ENCODE measurements around the gene ZC3H12D.
"Not testable (repeated sequence)": the region's sequence is repeated elsewhere in the genome, so short reads cannot be mapped to it uniquely, and the experiment has no call there.

ZC3H12D gene

GRCh38 chr6:149484733-149485700 is at the start of gene ZC3H12D:
Gene ZC3H12D (minus strand): TSS chr6:149485014. CDS start chr6:149474543, 10,471 bp downstream.
- DNase-seq (ENCODE audit: low spot score): peak; percentile 26

- DNase-seq (ENCODE audit: low spot score): no peak
Observed at GRCh38 chr6:149529650-149530049, 44.8 kb upstream of the ZC3H12D start.

- no peak for DNase-seq (ENCODE audit: low spot score)
Observed at GRCh38 chr6:149515494-149515893, 30.7 kb upstream of the ZC3H12D start.

- no peak for DNase-seq (ENCODE audit: low spot score)
Observed at GRCh38 chr6:149513915-149514314, 29.1 kb upstream of the ZC3H12D start.

GRCh38 chr6:149510793-149511512 is 26.1 kb upstream of the ZC3H12D start:
- DNase-seq (ENCODE audit: low spot score): no peak

GRCh38 chr6:149508485-149508884 is 23.7 kb upstream of the ZC3H12D start:
- no peak for DNase-seq (ENCODE audit: low spot score)

- DNase-seq (ENCODE audit: low spot score): no peak
Observed at GRCh38 chr6:149503872-149504271, 19.1 kb upstream of the ZC3H12D start.

- DNase-seq (ENCODE audit: low spot score): no peak
Observed at GRCh38 chr6:149503276-149503675, 18.5 kb upstream of the ZC3H12D start.

- DNase-seq (ENCODE audit: low spot score): no peak
Observed at GRCh38 chr6:149501768-149502167, 17.0 kb upstream of the ZC3H12D start.

- DNase-seq (ENCODE audit: low spot score): no peak
Observed at GRCh38 chr6:149501201-149501600, 16.4 kb upstream of the ZC3H12D start.

- DNase-seq (ENCODE audit: low spot score): no peak
Observed at GRCh38 chr6:149500096-149500495, 15.3 kb upstream of the ZC3H12D start.

GRCh38 chr6:149499066-149499465 is 14.3 kb upstream of the ZC3H12D start:
- DNase-seq (ENCODE audit: low spot score): no peak

- DNase-seq (ENCODE audit: low spot score): no peak
Observed at GRCh38 chr6:149497365-149497764, 12.6 kb upstream of the ZC3H12D start.

GRCh38 chr6:149496597-149496996 is 11.8 kb upstream of the ZC3H12D start:
- DNase-seq (ENCODE audit: low spot score): not testable (repeated sequence)

GRCh38 chr6:149495349-149496016 is 10.7 kb upstream of the ZC3H12D start:
- DNase-seq (ENCODE audit: low spot score): not testable (repeated sequence)

- DNase-seq (ENCODE audit: low spot score): not testable (repeated sequence)
Observed at GRCh38 chr6:149494810-149495209, 10.0 kb upstream of the ZC3H12D start.

GRCh38 chr6:149493761-149494320 is 9.0 kb upstream of the ZC3H12D start:
- no peak for DNase-seq (ENCODE audit: low spot score)

GRCh38 chr6:149492798-149493343 is 8.1 kb upstream of the ZC3H12D start:
- DNase-seq (ENCODE audit: low spot score): no peak

- no peak for DNase-seq (ENCODE audit: low spot score)
Observed at GRCh38 chr6:149489967-149490366, 5.2 kb upstream of the ZC3H12D start.

GRCh38 chr6:149488815-149489214 is 4.0 kb upstream of the ZC3H12D start:
- no peak for DNase-seq (ENCODE audit: low spot score)

- no peak for DNase-seq (ENCODE audit: low spot score)
Observed at GRCh38 chr6:149487316-149487715, 2.5 kb upstream of the ZC3H12D start.
